H1 (cell line): Measurements from ENCODE around the gene ADGRL2. TPM values are rescaled to one million over a fixed set of nuclear protein-coding genes. Genes with fewer than 3 reads are reported as not detected.

Experiments used
- CTCF ChIA-PET: fragments of 300-600 bp; sonication (Branson Sonifier 250); formaldehyde crosslinking; loops from one replicate; lab custom pipeline; 2021; ENCODE audit not compliant: partially characterized antibody; lab: Charles Lee
- POLR2A ChIA-PET: fragments of 300-600 bp; sonication (Branson Sonifier 250); formaldehyde crosslinking; loops from one replicate; lab custom pipeline; 2021; ENCODE audit warnings: inconsistent platforms; ENCODE audit not compliant: partially characterized antibody; lab: Charles Lee
- DNase-seq, 2 experiments: peaks; one replicate each; pipeline versions ENCODE4 v3.0.0 to v3.0.0-alpha.2; 2010 to 2022; ENCODE audit warnings: low spot score in 2 of 2, low read depth in 1 of 2, mixed read lengths in 1 of 2
- FAIRE-seq: peaks from 2 replicates; lab custom pipeline; 2011; peaks lifted over from hg19 to GRCh38; lab: Jason Lieb, UNC
- H2AFZ ChIP-seq: 2 replicates; pipeline ENCODE4 v1.8.1; 2012; ENCODE audit warnings: low read length, inconsistent platforms
- H2AK5ac ChIP-seq: 2 replicates; pipeline ENCODE4 v1.6.1; 2013; ENCODE audit warnings: low read depth, low read length
- H2BK120ac ChIP-seq: replicated peaks from 2 replicates; pipeline ENCODE3; 2013; ENCODE audit warnings: low read depth, low read length, inconsistent platforms
- H2BK12ac ChIP-seq: 2 replicates; pipeline ENCODE4 v1.6.1; 2013; ENCODE audit warnings: low read depth, low read length
- H2BK15ac ChIP-seq: 2 replicates; pipeline ENCODE4 v1.6.1; 2013; ENCODE audit warnings: low read length
- H2BK20ac ChIP-seq: 2 replicates; pipeline ENCODE4 v1.6.1; 2013; ENCODE audit warnings: low read length
- H2BK5ac ChIP-seq: 2 replicates; pipeline ENCODE4 v1.6.1; 2013; ENCODE audit warnings: low read depth, low read length
- H3K14ac ChIP-seq: 2 replicates; pipeline ENCODE4 v1.6.1; 2013; ENCODE audit warnings: inconsistent platforms; ENCODE audit not compliant: insufficient read length
- H3K18ac ChIP-seq: 2 replicates; pipeline ENCODE4 v1.6.1; 2013; ENCODE audit warnings: low read length; ENCODE audit errors: extremely low read depth
- H3K23ac ChIP-seq: 2 replicates; pipeline ENCODE4 v1.6.1; 2013; ENCODE audit warnings: inconsistent platforms; ENCODE audit not compliant: insufficient read length
- H3K23me2 ChIP-seq: 2 replicates; pipeline ENCODE4 v1.6.1; 2013; ENCODE audit warnings: low read depth, low read length
- H3K27ac ChIP-seq: 2 replicates; pipeline ENCODE4 v1.6.1; 2011; ENCODE audit warnings: low read depth, low read length, inconsistent platforms
- H3K27me3 ChIP-seq, 4 experiments: replicated peaks in 1 of 4; 1 replicate in 1 of 4; 2 replicates in 3 of 4; pipeline versions ENCODE4 v1.6.1 to v1.8.1; 2011 to 2013; ENCODE audit warnings: low read length in 3 of 4, mild to moderate bottlenecking in 3 of 4, inconsistent platforms in 2 of 4, mixed read lengths in 2 of 4, moderate library complexity in 1 of 4; ENCODE audit not compliant: control insufficient read depth in 3 of 4, insufficient read depth in 3 of 4; ENCODE audit errors: extremely low read depth in 1 of 4
- H3K36me3 ChIP-seq, 4 experiments: 2 replicates each; pipeline versions ENCODE4 v1.6.1 to v1.8.1; 2011 to 2013; ENCODE audit warnings: mild to moderate bottlenecking in 4 of 4, low read length in 3 of 4, moderate library complexity in 2 of 4, control low read depth in 1 of 4, inconsistent platforms in 1 of 4; ENCODE audit not compliant: insufficient read depth in 4 of 4, control insufficient read depth in 2 of 4
- H3K4ac ChIP-seq: replicated peaks from 2 replicates; pipeline ENCODE3; 2013; ENCODE audit warnings: low read length, low read depth, mixed read lengths, inconsistent platforms; ENCODE audit not compliant: insufficient read length
- H3K4me1 ChIP-seq, 4 experiments: replicated peaks in 1 of 4; 1 replicate in 1 of 4; 2 replicates in 3 of 4; pipeline versions ENCODE4 v1.6.1 to v1.8.1; 2011 to 2013; ENCODE audit warnings: low read length in 3 of 4, inconsistent platforms in 2 of 4, mixed read lengths in 1 of 4; ENCODE audit not compliant: insufficient read depth in 4 of 4, control insufficient read depth in 3 of 4
- H3K4me2 ChIP-seq, 2 experiments: 2 replicates each; pipeline versions ENCODE4 v1.6.1 to v1.8.1; 2011 to 2013; ENCODE audit warnings: low read depth in 2 of 2, low read length in 2 of 2, control low read depth in 1 of 2, inconsistent platforms in 1 of 2, mild to moderate bottlenecking in 1 of 2; ENCODE audit not compliant: insufficient read depth in 1 of 2
- H3K4me3 ChIP-seq, 4 experiments: fragments of 200-600, 300-600 bp in 1 of 4; sonication (generic), shearing (Covaris generic), sonication (Bioruptor Twin) in 1 of 4; 2 replicates each; pipeline versions ENCODE4 v1.5.1 to v1.8.1; 2011 to 2016; ENCODE audit warnings: low read length in 4 of 4, low read depth in 3 of 4, control low read depth in 2 of 4, inconsistent platforms in 2 of 4, mild to moderate bottlenecking in 2 of 4, mixed read lengths in 1 of 4, moderate library complexity in 1 of 4; ENCODE audit not compliant: insufficient read depth in 2 of 4; ENCODE audit errors: extremely low read depth in 1 of 4
- H3K56ac ChIP-seq: replicated peaks from 2 replicates; pipeline ENCODE3; 2013; ENCODE audit warnings: low read depth, mild to moderate bottlenecking, mixed read lengths, low read length, inconsistent platforms; ENCODE audit not compliant: insufficient read length
- H3K79me1 ChIP-seq: 2 replicates; pipeline ENCODE4 v1.6.1; 2013; ENCODE audit warnings: low read depth, low read length, control low read depth
- H3K79me2 ChIP-seq, 2 experiments: 2 replicates each; pipeline versions ENCODE4 v1.6.1 to v1.8.1; 2012 to 2013; ENCODE audit warnings: low read length in 2 of 2, mild to moderate bottlenecking in 2 of 2, inconsistent platforms in 1 of 2; ENCODE audit not compliant: insufficient read depth in 2 of 2, control insufficient read depth in 1 of 2
- H3K9ac ChIP-seq, 4 experiments: replicated peaks in 1 of 4; 1 replicate in 1 of 4; 2 replicates in 3 of 4; pipeline versions ENCODE4 v1.6.1 to v1.8.1; 2011 to 2013; ENCODE audit warnings: low read depth in 3 of 4, low read length in 3 of 4, control low read depth in 2 of 4, mild to moderate bottlenecking in 2 of 4, moderate library complexity in 2 of 4, inconsistent platforms in 1 of 4; ENCODE audit errors: extremely low read depth in 1 of 4
- H3K9me3 ChIP-seq, 2 experiments: 2 replicates each; pipeline versions ENCODE4 v1.6.1 to v1.8.1; 2012 to 2013; ENCODE audit warnings: mild to moderate bottlenecking in 2 of 2, moderate library complexity in 2 of 2, control low read depth in 1 of 2, inconsistent platforms in 1 of 2, low read depth in 1 of 2, low read length in 1 of 2, mixed read lengths in 1 of 2; ENCODE audit not compliant: insufficient read depth in 2 of 2
- H4K20me1 ChIP-seq, 2 experiments: replicated peaks in 1 of 2; 2 replicates each; pipeline versions ENCODE3 to v1.8.1; 2011 to 2013; ENCODE audit warnings: inconsistent platforms in 2 of 2, low read length in 2 of 2, mild to moderate bottlenecking in 1 of 2; ENCODE audit not compliant: insufficient read depth in 2 of 2, control insufficient read depth in 1 of 2
- H4K5ac ChIP-seq: 2 replicates; pipeline ENCODE4 v1.6.1; 2013; ENCODE audit warnings: low read length, low read depth, mixed read lengths, inconsistent platforms; ENCODE audit not compliant: insufficient read length
- H4K8ac ChIP-seq: 2 replicates; pipeline ENCODE4 v1.8.0; 2013; ENCODE audit warnings: mild to moderate bottlenecking, moderate library complexity, low read length, inconsistent platforms; ENCODE audit not compliant: insufficient read depth; ENCODE audit errors: extremely low read depth
- H4K91ac ChIP-seq: replicated peaks from 2 replicates; pipeline ENCODE3; 2013; ENCODE audit warnings: low read length, mixed read lengths, inconsistent platforms; ENCODE audit not compliant: insufficient read length
- RBBP5 ChIP-seq: IDR thresholded peaks from 2 replicates; pipeline ENCODE4 v1.7.1; 2012; ENCODE audit warnings: low read depth, mild to moderate bottlenecking, inconsistent platforms, low read length, moderate library complexity, borderline replicate concordance
- TAF7 ChIP-seq: optimal IDR thresholded peaks from 2 replicates; pipeline ENCODE3; 2011; ENCODE audit warnings: low read depth, mild to moderate bottlenecking, inconsistent platforms, low read length, moderate library complexity, borderline replicate concordance
- TCF12 ChIP-seq: IDR thresholded peaks from 2 replicates; pipeline ENCODE4 v1.6.1; 2011; ENCODE audit warnings: low read depth, mild to moderate bottlenecking, low read length
- TEAD4 ChIP-seq: IDR thresholded peaks from 2 replicates; pipeline ENCODE4 v1.6.1; 2012; ENCODE audit warnings: low read depth, low read length, inconsistent platforms, mixed read lengths
- WGBS, 2 experiments: shearing (Covaris generic) in 1 of 2; methylation state at CpG; one replicate each; pipeline versions ENCODE4 v1.1.6 to v1.1.7; 2013 to 2015; ENCODE audit warnings: low lambda C conversion rate in 2 of 2, mixed read lengths in 2 of 2, inconsistent platforms in 1 of 2, low coverage in 1 of 2, missing lambda C conversion rate in 1 of 2; ENCODE audit not compliant: insufficient replicate concordance in 2 of 2, insufficient coverage in 1 of 2, insufficient read length in 1 of 2; ENCODE audit errors: extremely low coverage in 1 of 2, missing lambda C conversion rate in 1 of 2; 5-methylcytosine and 5-hydroxymethylcytosine counted together
- polyA plus RNA-seq, 7 experiments: library from polyadenylated mRNA; depleted of rRNA in 3 of 7; stranded (reverse) in 5 of 7; unstranded in 2 of 7; fragments of >200 nt in 5 of 7; fragments of 200-250 nt in 2 of 7; gene quantifications; 1 replicate in 5 of 7; 2 replicates in 1 of 7; 4 replicates in 1 of 7; pipeline versions ENCODE4 v1.2.1 to v1.2.3, GENCODE V29; 2011 to 2013; ENCODE audit warnings: missing spikeins in 2 of 7, mixed read lengths in 2 of 7
- total RNA-seq: library from RNA; stranded (reverse); fragmentation: NEBNext Ultra II Directional; extraction: Animal tissue kit (Norgen Biotek cat#: 25700); gene quantifications from 2 replicates; pipeline ENCODE4 v1.2.1, GENCODE V29; 2021

ADGRL2 gene
- total and polyA plus RNA-seq, 2 of the 8 experiments (the other 6 are each of a cell fraction or from before 2014, with no cell fraction given): 113 to 124 TPM

DNA sequence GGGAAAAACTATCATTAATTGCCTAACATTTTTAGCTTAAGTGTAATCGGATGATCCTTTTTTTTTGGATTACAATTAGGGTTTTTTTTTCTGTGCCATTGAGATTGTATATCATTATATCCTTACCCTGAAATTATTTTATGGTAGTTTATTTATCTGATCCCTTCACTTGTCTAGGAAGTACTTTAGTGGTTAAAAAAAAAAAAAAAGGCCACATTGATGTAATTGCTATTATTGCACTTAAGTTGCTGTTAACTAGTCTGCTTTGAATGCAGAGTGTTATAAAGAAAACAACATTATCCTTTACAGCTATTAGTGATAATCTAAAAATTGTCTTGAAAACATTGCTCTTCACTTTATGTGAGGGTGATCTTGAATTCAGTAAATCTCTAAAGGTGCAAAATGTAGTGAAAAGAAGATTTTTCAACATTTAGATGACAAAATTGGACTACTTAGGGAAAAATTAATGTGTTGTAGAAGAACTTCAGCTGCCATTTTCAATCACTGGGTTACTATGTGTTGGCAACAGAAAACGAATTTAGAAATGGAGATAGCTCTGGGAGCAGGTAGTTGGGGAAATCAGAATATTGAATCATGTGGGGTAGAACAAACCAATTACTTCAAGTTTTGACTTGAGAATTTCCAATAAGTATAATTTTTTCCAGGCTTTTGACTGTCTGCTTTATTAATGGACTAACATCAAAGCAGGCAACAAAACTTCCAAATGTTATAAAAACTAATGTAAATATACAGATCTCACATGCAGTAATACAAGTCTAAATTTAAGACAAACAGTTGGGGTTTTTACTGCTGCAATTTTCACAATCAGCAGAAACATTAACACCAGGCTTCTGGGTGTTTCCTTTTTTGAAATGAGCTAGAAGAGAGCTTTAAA lies 5.0 kb downstream of the ADGRL2 start:
- Histone ChIP-seq H3K23me2 (peaks cover 15% of the 10 kb centered on the region), H3K4me3 (peak overlapping the region in 3 of 4 experiments; percentile 16 to 99 (median 18); a peak in 3 of 8 replicates), H3K27ac (no peak overlapping the region), H2AFZ (no peak overlapping the region), H2AK5ac (no peak overlapping the region), H4K91ac (no peak overlapping the region), H2BK120ac (no peak overlapping the region), H2BK12ac (no peak overlapping the region), H3K79me1 (no peaks in the 10 kb centered on the region), H3K27me3 (no peaks in the 10 kb centered on the region), H3K56ac (no peak overlapping the region), H3K4me1 (peaks cover 3 to 9% (median 5%) of the 10 kb centered on the region in 4 experiments; a peak in 5 of 7 replicates), H3K18ac (no peak overlapping the region), H2BK15ac (no peak overlapping the region), H2BK20ac (no peak overlapping the region), H3K9ac (peak overlapping the region in 1 of 4 experiments; percentile 43; a peak in 1 of 7 replicates), H3K9me3 (no peaks in the 10 kb centered on the region), H2BK5ac (no peak overlapping the region), H3K23ac (no peak overlapping the region), H4K20me1 (peaks cover 10 to 15% of the 10 kb centered on the region in 2 experiments), H3K36me3 (no peaks in the 10 kb centered on the region), H4K8ac (no peak overlapping the region), H4K5ac (no peak overlapping the region), H3K4me2 (peak overlapping the region; percentile 44 to 89; a peak in 2 of 4 replicates), H3K14ac (no peak overlapping the region), H3K4ac (no peak overlapping the region), H3K79me2 (peaks cover 5 to 98% of the 10 kb centered on the region in 2 experiments)
- ChIA-PET POLR2A (interaction anchor here (0.6 to 0.8 kb wide), 2 partner anchors 16 to 687 kb away, joined by 3 to 4 read pairs; no protein-coding TSS in a partner anchor), CTCF (interaction anchor here (0.6 to 1.5 kb wide), 3 partner anchors 257 to 818 kb away, joined by 3 to 6 read pairs (median 4); no protein-coding TSS in a partner anchor)
- no peak for DNase-seq
- FAIRE-seq: no peak
- WGBS, 2 experiments: 38% methylated on average over 2 of the region's 2 CpGs; no CpG with 5 or more reads in 1 of the 2 experiments
- no peak for TF ChIP-seq RBBP5
- no peak for TF ChIP-seq TEAD4
- TF ChIP-seq TCF12: no peak
- no peak for TF ChIP-seq TAF7
